Liver (tissue), 2 donors: ENCODE data around the gene KLF15.

Experiments
- FOXA1 ChIP-seq: IDR thresholded peaks from 2 replicates; pipeline ENCODE4 v1.6.1; 2016; ENCODE audit warnings: antibody characterized with exemption
- TF ChIP-seq, protein P1 (sequence below): fragments of 150-350 bp; IDR thresholded peaks from 2 replicates; pipeline ENCODE4 v1.5.1; 2017; ENCODE audit warnings: improper control_type of control experiment, low read depth, low read length; ENCODE audit not compliant: missing input control
- donor health status: healthy.

DNA sequence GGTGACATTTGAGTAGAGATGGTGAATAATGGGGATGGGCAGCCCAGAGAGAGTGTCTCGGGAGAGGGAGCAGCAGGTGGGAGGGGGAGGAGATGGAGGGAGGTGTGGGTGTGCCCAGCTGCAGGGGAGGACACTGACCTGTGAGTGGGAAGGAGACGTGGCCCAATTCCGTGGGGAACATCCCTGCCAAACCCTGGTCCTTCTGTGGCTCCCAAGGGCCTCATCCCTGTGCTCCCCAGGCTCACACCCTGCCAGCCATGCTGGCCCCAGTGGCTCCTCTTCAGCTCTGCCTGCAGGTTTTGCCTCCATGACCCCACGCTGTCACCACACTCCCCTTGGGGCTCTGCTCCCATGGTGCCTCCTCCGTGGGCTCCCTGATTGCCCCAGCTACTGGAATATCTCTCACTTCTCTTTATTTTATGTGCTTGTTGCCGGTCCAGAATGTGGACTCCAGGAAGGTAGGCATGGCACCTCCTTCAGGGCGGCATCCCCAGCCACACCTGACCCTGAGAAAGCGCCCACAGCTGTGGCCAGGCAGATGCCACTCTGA is 44.5 kb upstream of the KLF15 start:
- TF ChIP-seq, protein P1, sequence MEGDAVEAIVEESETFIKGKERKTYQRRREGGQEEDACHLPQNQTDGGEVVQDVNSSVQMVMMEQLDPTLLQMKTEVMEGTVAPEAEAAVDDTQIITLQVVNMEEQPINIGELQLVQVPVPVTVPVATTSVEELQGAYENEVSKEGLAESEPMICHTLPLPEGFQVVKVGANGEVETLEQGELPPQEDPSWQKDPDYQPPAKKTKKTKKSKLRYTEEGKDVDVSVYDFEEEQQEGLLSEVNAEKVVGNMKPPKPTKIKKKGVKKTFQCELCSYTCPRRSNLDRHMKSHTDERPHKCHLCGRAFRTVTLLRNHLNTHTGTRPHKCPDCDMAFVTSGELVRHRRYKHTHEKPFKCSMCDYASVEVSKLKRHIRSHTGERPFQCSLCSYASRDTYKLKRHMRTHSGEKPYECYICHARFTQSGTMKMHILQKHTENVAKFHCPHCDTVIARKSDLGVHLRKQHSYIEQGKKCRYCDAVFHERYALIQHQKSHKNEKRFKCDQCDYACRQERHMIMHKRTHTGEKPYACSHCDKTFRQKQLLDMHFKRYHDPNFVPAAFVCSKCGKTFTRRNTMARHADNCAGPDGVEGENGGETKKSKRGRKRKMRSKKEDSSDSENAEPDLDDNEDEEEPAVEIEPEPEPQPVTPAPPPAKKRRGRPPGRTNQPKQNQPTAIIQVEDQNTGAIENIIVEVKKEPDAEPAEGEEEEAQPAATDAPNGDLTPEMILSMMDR, result no peak
- TF ChIP-seq FOXA1, result no peak
